Bronchial epithelial cell (primary cell): ENCODE measurements around the gene RRAS2. TPM values are rescaled to one million over a fixed set of nuclear protein-coding genes. Genes with fewer than 3 reads are reported as not detected.

ENCODE experiments used
- DNase-seq: peaks from one replicate; pipeline ENCODE4 v3.0.0-alpha.2; 2010; ENCODE audit warnings: low read depth
- FAIRE-seq: peaks from 2 replicates; lab custom pipeline; 2011; peaks lifted over from hg19 to GRCh38; lab: Jason Lieb, UNC
- H3K27me3 ChIP-seq: 2 replicates; pipeline ENCODE4 v1.5.1; 2011; ENCODE audit warnings: low read length; ENCODE audit not compliant: control insufficient read depth, insufficient read depth
- H3K36me3 ChIP-seq: 2 replicates; pipeline ENCODE4 v1.5.1; 2011; ENCODE audit warnings: low read length; ENCODE audit not compliant: control insufficient read depth, insufficient read depth
- H3K4me3 ChIP-seq: 2 replicates; pipeline ENCODE4 v1.5.1; 2011; ENCODE audit warnings: mild to moderate bottlenecking, low read depth, low read length, control low read depth
- total RNA-seq: library from RNA; depleted of rRNA; stranded (reverse); fragments of >200 nt; gene quantifications from 2 replicates; pipeline ENCODE4 v1.2.1, GENCODE V29; 2014
- TF ChIP-seq, protein P1 (sequence below): IDR thresholded peaks from 2 replicates; pipeline ENCODE4 v1.5.1; 2011; ENCODE audit warnings: mild to moderate bottlenecking, moderate library complexity, low read length, control low read depth, inconsistent platforms; ENCODE audit not compliant: insufficient read depth, severe bottlenecking

The RRAS2 gene
- total RNA-seq, 1 donor from 2014 or later = 235 TPM

DNA sequence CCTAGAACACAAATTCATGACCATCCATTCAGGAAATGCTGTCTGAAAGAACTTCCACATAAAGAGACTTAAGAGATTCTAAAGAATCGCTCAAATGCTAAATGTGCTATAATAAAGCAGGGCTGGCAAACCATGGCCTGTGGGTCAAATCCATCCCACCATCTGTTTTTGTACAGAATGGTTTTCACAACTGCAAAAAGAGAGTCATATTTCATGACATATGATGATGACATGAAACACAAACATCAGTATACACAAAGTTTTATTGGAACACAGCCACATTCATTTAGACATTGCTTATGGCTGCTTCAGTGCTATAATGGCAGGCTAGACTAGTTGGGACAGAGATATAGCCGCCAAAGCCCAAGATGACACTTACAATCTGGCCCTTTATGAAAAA lies 85.1 kb downstream of the RRAS2 start:
- H3K4me3 ChIP-seq = no peak overlapping the region
- H3K36me3 ChIP-seq = peaks cover 4% of the 10 kb centered on the region
- FAIRE-seq (no peak), DNase-seq (no peak)
- TF ChIP-seq, protein P1, sequence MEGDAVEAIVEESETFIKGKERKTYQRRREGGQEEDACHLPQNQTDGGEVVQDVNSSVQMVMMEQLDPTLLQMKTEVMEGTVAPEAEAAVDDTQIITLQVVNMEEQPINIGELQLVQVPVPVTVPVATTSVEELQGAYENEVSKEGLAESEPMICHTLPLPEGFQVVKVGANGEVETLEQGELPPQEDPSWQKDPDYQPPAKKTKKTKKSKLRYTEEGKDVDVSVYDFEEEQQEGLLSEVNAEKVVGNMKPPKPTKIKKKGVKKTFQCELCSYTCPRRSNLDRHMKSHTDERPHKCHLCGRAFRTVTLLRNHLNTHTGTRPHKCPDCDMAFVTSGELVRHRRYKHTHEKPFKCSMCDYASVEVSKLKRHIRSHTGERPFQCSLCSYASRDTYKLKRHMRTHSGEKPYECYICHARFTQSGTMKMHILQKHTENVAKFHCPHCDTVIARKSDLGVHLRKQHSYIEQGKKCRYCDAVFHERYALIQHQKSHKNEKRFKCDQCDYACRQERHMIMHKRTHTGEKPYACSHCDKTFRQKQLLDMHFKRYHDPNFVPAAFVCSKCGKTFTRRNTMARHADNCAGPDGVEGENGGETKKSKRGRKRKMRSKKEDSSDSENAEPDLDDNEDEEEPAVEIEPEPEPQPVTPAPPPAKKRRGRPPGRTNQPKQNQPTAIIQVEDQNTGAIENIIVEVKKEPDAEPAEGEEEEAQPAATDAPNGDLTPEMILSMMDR = no peak
- no peaks in the 10 kb centered on the region for H3K27me3 ChIP-seq

DNA sequence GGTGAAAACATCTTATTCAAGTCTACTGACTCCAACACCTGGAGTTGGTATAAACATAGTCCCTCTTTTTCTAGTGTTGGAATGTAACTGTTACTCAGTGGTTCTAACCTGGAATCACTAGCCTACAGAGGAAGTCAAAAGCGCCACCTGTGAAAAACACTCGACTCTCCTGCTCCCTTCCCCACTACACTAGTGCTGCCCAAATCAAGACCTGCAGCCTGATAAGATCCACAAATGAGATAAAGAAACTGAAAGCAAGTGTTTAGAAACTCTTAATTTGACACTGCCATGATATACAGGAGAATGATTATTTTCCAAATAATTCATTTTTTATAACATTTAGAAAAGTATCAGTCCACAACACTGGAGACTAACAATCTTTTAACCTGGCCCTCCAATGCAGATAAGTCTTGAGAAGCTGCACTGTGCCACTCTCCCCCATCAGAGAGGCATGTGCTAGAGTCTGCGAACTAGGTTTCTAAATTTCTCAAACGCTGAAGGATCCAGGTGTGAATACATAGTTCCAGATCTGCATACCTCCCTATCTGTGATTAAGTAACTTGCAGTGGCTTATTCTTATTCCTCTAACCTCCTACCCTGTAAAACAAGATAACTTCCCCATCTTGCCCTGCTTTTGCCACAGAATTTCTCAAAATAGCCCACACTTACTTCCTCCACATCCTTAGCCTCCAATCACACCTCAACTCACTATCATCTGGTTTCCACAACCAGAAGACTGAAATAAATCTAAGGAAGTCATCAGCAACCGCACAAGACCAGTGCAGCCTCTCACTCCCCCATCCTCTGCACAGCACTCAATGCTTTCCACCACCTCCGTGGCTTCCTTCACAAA lies 88.1 kb downstream of the RRAS2 start:
- TF ChIP-seq, protein P1 = no peak
- Histone ChIP-seq H3K27me3 (no peaks in the 10 kb centered on the region), H3K4me3 (no peak overlapping the region), H3K36me3 (peaks cover 5% of the 10 kb centered on the region)
- DNase-seq = no peak
- no peak for FAIRE-seq

DNA sequence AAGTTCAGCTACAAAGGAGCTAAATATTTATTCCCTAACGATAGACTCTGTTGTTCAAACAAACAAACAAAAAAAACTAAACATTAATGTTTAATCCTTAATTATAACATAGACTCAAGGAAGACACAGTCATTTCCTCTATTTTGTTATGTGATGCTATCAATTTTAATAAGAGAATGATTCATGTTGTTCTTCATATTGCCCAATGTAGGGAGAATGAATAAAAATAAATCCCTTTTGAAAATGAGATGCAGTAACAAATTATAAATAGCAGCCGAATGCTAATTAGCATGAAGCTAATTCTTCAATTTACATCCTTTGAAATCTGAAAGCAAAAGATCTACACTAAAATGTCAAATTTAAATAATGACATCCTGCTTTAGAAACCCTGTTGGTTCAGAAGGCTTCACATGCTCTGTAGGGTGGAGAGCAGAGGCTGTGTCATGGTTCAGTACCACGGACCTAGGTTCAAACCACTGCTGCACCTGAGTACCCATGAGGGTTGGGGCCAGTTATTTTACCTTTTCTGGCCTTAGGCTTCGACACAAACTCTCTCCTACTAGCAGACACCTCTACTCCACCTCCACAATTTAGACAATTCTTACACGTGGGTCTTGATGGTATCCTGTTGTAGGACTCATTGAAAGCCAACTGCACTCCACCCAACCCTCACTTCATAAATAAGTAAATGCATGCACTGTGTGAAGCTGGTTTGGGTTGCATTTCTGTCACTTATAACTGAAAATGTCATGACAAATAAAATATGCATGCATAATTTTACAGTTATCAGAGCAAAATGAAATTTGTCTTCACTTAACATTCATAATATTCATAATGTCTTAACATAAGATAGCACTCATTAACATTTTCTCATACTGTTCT lies 89.0 kb downstream of the RRAS2 start:
- Histone ChIP-seq H3K36me3 (peaks cover 5% of the 10 kb centered on the region), H3K4me3 (no peak overlapping the region), H3K27me3 (no peaks in the 10 kb centered on the region)
- TF ChIP-seq, protein P1 = no peak
- DNase-seq = no peak
- no peak for FAIRE-seq

DNA sequence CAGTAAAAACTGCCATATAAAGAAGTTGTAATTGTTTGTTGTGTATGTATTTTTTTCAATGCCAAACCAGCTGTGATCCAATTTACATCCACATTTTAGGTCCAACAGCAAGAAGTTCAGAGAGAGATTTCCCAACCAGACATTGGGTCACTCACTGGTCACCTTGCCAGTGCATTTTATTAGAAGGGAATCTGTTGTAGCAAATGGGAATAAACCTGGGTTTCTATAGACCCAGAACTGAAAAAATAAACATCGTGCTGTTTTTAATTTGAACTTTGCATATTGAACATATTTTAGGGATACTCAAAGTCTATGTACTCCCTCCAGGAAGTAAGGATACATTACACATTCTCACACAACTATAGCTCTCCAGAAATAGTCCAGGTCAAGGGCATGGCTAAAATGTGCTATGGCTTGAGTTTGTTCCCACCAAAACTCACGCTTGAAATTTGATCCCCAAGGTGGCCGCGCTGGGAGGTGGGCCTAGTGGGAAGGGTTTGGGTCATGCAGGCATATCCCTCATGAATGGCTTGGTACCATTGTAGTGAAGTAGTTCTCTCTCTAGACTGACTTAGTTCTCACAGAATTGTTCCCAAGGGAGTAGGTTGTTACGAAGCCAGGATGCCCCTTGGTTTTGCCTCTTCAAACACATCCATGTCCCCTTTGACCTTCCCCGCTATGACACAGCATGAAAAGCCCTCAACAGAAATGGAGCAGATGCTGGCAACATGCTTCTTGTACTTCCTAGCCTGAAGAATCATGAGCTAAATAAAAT lies 90.9 kb downstream of the RRAS2 start:
- DNase-seq (no peak), FAIRE-seq (no peak)
- TF ChIP-seq, protein P1 = no peak
- peaks cover 2% of the 10 kb centered on the region for H3K36me3 ChIP-seq
- H3K27me3 ChIP-seq = no peaks in the 10 kb centered on the region
- no peak overlapping the region for H3K4me3 ChIP-seq

DNA sequence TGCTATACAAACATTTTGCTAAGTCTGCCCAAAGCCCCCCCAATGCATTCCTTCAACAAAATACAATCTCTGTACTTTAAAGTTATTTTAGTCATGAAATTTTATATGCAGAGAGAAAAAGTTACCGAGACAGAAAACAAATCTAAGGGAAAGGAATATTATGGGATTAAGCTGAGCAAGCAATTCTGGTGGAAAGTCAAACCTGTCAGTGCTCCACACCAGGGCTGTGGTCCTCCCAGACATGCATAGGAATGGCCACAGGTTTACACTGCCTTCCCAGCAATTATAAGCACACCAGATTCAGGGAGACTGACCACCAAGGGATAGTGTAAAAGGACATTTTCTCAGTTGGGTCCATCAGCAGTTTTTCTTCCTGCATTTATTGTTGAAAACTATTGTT lies 92.4 kb downstream of the RRAS2 start:
- FAIRE-seq = no peak

More for the DNA sequence above, 92.4 kb downstream of the RRAS2 start:
- peaks cover 2% of the 10 kb centered on the region for H3K36me3 ChIP-seq
- DNase-seq = no peak
- H3K4me3 ChIP-seq = no peak overlapping the region
- TF ChIP-seq, protein P1 = no peak
- no peaks in the 10 kb centered on the region for H3K27me3 ChIP-seq
